Measurements from ENCODE around the gene ZDHHC24.

GRCh38 chr11:66564538-66564937 is 18.7 kb upstream of the ZDHHC24 start:
- TF ChIP-seq EP300 (IDR thresholded peaks at IDR 0.05) (no peak), CTCF (IDR thresholded peaks at IDR 0.05) (no peak), POLR2A (IDR thresholded peaks at IDR 0.05) (no peak), POLR2AphosphoS5 (IDR thresholded peaks at IDR 0.05) (no peak)

Measured in gastroesophageal sphincter (tissue), 3 donors.